DMS53 treated with DMSO at 0.1 percent for 48 hours (cell line): ENCODE measurements around the gene PC.

Source experiments
- DNase-seq: peaks from one replicate; lab custom pipeline; 2025; ENCODE audit not compliant: unreplicated experiment; lab: John Stamatoyannopoulos, UW

PC gene

GRCh38 chr11:66885950-66886440, 72.2 kb downstream of the PC start:
- DNase-seq = no peak

GRCh38 chr11:66885469-66885868, 72.7 kb downstream of the PC start:
- DNase-seq = no peak

GRCh38 chr11:66884443-66884842, 73.7 kb downstream of the PC start:
- no peak for DNase-seq

- DNase-seq = peak; percentile 75
Measured at GRCh38 chr11:66883016-66883965, 74.9 kb downstream of the PC start.

- peak; percentile 75 for DNase-seq
Measured at GRCh38 chr11:66882561-66883015, 75.6 kb downstream of the PC start.

- DNase-seq = no peak
Measured at GRCh38 chr11:66881927-66882452, 76.2 kb downstream of the PC start.

GRCh38 chr11:66881451-66881835, 76.7 kb downstream of the PC start:
- no peak for DNase-seq

GRCh38 chr11:66880496-66881450, 77.4 kb downstream of the PC start:
- DNase-seq = peak; percentile 83

- no peak for DNase-seq
Measured at GRCh38 chr11:66879999-66880398, 78.2 kb downstream of the PC start.

GRCh38 chr11:66879583-66879982, 78.6 kb downstream of the PC start:
- no peak for DNase-seq

- no peak for DNase-seq
Measured at GRCh38 chr11:66879000-66879399, 79.2 kb downstream of the PC start.

- DNase-seq = no peak
Measured at GRCh38 chr11:66878474-66878873, 79.7 kb downstream of the PC start.

- DNase-seq = peak; percentile 12
Measured at GRCh38 chr11:66877588-66878385, 80.4 kb downstream of the PC start.

GRCh38 chr11:66875378-66875777, 82.8 kb downstream of the PC start:
- no peak for DNase-seq

- DNase-seq = no peak
Measured at GRCh38 chr11:66874232-66874631, 84.0 kb downstream of the PC start.

- no peak for DNase-seq
Measured at GRCh38 chr11:66871521-66871901, 86.7 kb downstream of the PC start.

GRCh38 chr11:66870616-66871520, 87.3 kb downstream of the PC start:
- no peak for DNase-seq

GRCh38 chr11:66870131-66870530, 88.1 kb downstream of the PC start:
- DNase-seq = no peak

- DNase-seq = no peak
Measured at GRCh38 chr11:66869567-66869870, 88.7 kb downstream of the PC start.
